ENCODE data around the gene SF3B3. TPM values are rescaled to one million over a fixed set of nuclear protein-coding genes. Genes with fewer than 3 reads are reported as not detected.
A peak's percentile ranks its signal among the peaks of the same experiment; 100 is the strongest.

SF3B3 gene
- total and polyA plus RNA-seq, 2 of the 13 experiments (the other 11 are each of a cell fraction or from before 2014, with no cell fraction given): 157 to 500 TPM

- TF ChIP-seq RAD21 (CRISPR knock-in tag; IDR thresholded peaks at IDR 0.05) (0 out of 2 replicates have a peak, but pooled peaks have one; percentile 23), HOXA5 (CRISPR knock-in tag; IDR thresholded peaks at IDR 0.05) (peak; percentile 60; the same call in 1 of the 2 replicates), REL (CRISPR knock-in tag; conservative IDR thresholded peaks at IDR 0.05) (peak; percentile 1; the same call in 1 of the 2 replicates), ZNF260 (CRISPR knock-in tag; IDR thresholded peaks at IDR 0.05; ENCODE audit: borderline replicate concordance, low read depth) (no peak), ZNF646 (CRISPR knock-in tag; IDR thresholded peaks at IDR 0.05) (no peak), YEATS4 (CRISPR knock-in tag; IDR thresholded peaks at IDR 0.05; ENCODE audit: borderline replicate concordance) (peak; percentile 98), ZBTB20 (CRISPR knock-in tag; IDR thresholded peaks at IDR 0.05; ENCODE audit: borderline replicate concordance, low read depth) (no peak; the same call in 1 of the 2 replicates), MLLT10 (CRISPR knock-in tag; IDR thresholded peaks at IDR 0.05) (no peak), KDM1A (CRISPR knock-in tag; IDR thresholded peaks at IDR 0.05) (no peak), FOXK1 (CRISPR knock-in tag; IDR thresholded peaks at IDR 0.05; ENCODE audit: borderline replicate concordance, low read depth) (peak; percentile 53; the same call in 1 of the 2 replicates), LCORL (IDR thresholded peaks at IDR 0.05) (no peak), LCORL (CRISPR knock-in tag; IDR thresholded peaks at IDR 0.05) (no peak), YY1 (IDR thresholded peaks at IDR 0.05; ENCODE audit: insufficient read depth, insufficient replicate concordance, low read depth, low read length) (peak; percentile 92), ELK4 (CRISPR knock-in tag; IDR thresholded peaks at IDR 0.05; ENCODE audit: borderline replicate concordance) (no peak), ZZZ3 (CRISPR knock-in tag; IDR thresholded peaks at IDR 0.05; ENCODE audit: borderline replicate concordance) (peak; percentile 81; the same call in 1 of the 2 replicates), MXD4 (CRISPR knock-in tag; IDR thresholded peaks at IDR 0.05) (0 out of 2 replicates have a peak, but pooled peaks have one; percentile 42), FOXK2 (IDR thresholded peaks at IDR 0.05) (no peak), ZNF724P (CRISPR knock-in tag; IDR thresholded peaks at IDR 0.05; ENCODE audit: borderline replicate concordance) (no peak), FLYWCH1 (CRISPR knock-in tag; IDR thresholded peaks at IDR 0.05) (peak; percentile 90), KDM2A (CRISPR knock-in tag; IDR thresholded peaks at IDR 0.05; ENCODE audit: borderline replicate concordance, low read depth) (peak; percentile 85; the same call in 1 of the 2 replicates), NFIC (IDR thresholded peaks at IDR 0.05; ENCODE audit: low read length) (peak; percentile 69), CERS6 (CRISPR knock-in tag; IDR thresholded peaks at IDR 0.05) (no peak), ZNF296 (CRISPR knock-in tag; conservative IDR thresholded peaks at IDR 0.05) (0 out of 2 replicates have a peak, but pooled peaks have one; percentile 75)
These were observed at the start of gene SF3B3 (continued) for GRCh38 chr16:70523743-70524398.
